Measurements from ENCODE around the gene GUK1. TPM values are rescaled to one million over a fixed set of nuclear protein-coding genes. Genes with fewer than 3 reads are reported as not detected.
"Not testable (repeated sequence)": the region's sequence is repeated elsewhere in the genome, so short reads cannot be mapped to it uniquely, and the experiment has no call there.

GUK1 gene
- total RNA-seq, 2 experiments from 2014 or later = 375 to 376 TPM

- no peaks in the 10 kb centered on the region for H3K9me3 Mint-ChIP-seq
- DNase-seq (peak; percentile 28), ATAC-seq (no peak)
- intact Hi-C loops (cut with micrococcal nuclease) = loop anchor here (1.0 kb wide), 1 partner anchor 56 kb away; no protein-coding TSS in a partner anchor
- H3K27me3 Mint-ChIP-seq = no peaks in the 10 kb centered on the region
- ChIA-PET POLR2A (interaction anchor here (0.8 to 2.0 kb wide), 10 partner anchors 9 to 83 kb away, joined by 3 to 8 read pairs (median 4); partner anchors contain the start of genes ARF1 and IBA57), CTCF (interaction anchor here (3.1 kb wide), 1 partner anchor 21 kb away, joined by 15 read pairs; no protein-coding TSS in a partner anchor)
- H3K4me3 Mint-ChIP-seq = peak overlapping the region; percentile 83
- H3K36me3 Mint-ChIP-seq (ENCODE audit: low read depth) = peaks cover 7% of the 10 kb centered on the region
- peak overlapping the region; percentile 90 for H3K27ac Mint-ChIP-seq
- TF ChIP-seq, protein P1, sequence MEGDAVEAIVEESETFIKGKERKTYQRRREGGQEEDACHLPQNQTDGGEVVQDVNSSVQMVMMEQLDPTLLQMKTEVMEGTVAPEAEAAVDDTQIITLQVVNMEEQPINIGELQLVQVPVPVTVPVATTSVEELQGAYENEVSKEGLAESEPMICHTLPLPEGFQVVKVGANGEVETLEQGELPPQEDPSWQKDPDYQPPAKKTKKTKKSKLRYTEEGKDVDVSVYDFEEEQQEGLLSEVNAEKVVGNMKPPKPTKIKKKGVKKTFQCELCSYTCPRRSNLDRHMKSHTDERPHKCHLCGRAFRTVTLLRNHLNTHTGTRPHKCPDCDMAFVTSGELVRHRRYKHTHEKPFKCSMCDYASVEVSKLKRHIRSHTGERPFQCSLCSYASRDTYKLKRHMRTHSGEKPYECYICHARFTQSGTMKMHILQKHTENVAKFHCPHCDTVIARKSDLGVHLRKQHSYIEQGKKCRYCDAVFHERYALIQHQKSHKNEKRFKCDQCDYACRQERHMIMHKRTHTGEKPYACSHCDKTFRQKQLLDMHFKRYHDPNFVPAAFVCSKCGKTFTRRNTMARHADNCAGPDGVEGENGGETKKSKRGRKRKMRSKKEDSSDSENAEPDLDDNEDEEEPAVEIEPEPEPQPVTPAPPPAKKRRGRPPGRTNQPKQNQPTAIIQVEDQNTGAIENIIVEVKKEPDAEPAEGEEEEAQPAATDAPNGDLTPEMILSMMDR (IDR thresholded peaks at IDR 0.05) = no peak
- H3K4me1 Mint-ChIP-seq (ENCODE audit: low read depth) = peaks cover 28% of the 10 kb centered on the region
These were observed 30.1 kb upstream of the GUK1 start for GRCh38 chr1:228109962-228110488.

GRCh38 chr1:228110556-228110955 lies 29.5 kb upstream of the GUK1 start:
- ATAC-seq (no peak), DNase-seq (no peak)
- Mint-ChIP-seq H3K4me1 (ENCODE audit: low read depth) (peaks cover 28% of the 10 kb centered on the region), H3K27me3 (no peaks in the 10 kb centered on the region), H3K36me3 (ENCODE audit: low read depth) (peaks cover 7% of the 10 kb centered on the region), H3K9me3 (no peaks in the 10 kb centered on the region), H3K27ac (no peak overlapping the region), H3K4me3 (peak overlapping the region; percentile 83)
- ChIA-PET POLR2A (interaction anchor here (1.3 to 2.0 kb wide), 7 partner anchors 8 to 55 kb away, joined by 3 to 8 read pairs (median 5); partner anchors contain the start of genes ARF1 and IBA57), CTCF (interaction anchor here (0.8 to 3.1 kb wide), 2 partner anchors 11 to 20 kb away, joined by 4 to 15 read pairs; no protein-coding TSS in a partner anchor)
- TF ChIP-seq, protein P1 (IDR thresholded peaks at IDR 0.05) = no peak
- intact Hi-C loops (cut with micrococcal nuclease) = no loop called here

DNA sequence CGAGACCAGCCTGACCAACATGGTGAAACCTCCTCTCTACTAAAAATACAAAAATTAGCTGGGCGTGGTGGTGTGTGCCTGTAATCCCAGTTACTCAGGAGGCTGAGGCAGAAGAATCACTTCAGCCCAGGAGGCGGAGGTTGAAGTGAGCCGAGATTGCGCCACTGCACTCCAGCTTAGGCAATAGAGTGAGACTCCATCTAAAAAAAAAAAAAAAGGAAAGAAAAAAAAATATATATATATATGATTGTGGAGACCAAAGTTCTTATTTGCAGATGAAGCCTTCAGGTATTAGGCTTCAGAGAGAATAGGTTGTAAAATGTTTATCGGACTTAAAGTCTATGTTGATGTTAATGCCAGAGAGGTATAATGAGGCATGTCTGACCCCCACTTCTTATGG lies 28.8 kb upstream of the GUK1 start:
- CTCF ChIA-PET = interaction anchor here (0.8 kb wide), 1 partner anchor 10 kb away, joined by 4 read pairs; no protein-coding TSS in a partner anchor
- peaks cover 28% of the 10 kb centered on the region for H3K4me1 Mint-ChIP-seq (ENCODE audit: low read depth)
- DNase-seq; H3K27ac Mint-ChIP-seq; ATAC-seq; H3K9me3 Mint-ChIP-seq; H3K27me3 Mint-ChIP-seq; intact Hi-C loops (cut with micrococcal nuclease); H3K36me3 Mint-ChIP-seq (ENCODE audit: low read depth); H3K4me3 Mint-ChIP-seq: not testable (repeated sequence)
- POLR2A ChIA-PET = interaction anchor here (1.4 kb wide), 1 partner anchor 27 kb away, joined by 3 read pairs; no protein-coding TSS in a partner anchor

DNA sequence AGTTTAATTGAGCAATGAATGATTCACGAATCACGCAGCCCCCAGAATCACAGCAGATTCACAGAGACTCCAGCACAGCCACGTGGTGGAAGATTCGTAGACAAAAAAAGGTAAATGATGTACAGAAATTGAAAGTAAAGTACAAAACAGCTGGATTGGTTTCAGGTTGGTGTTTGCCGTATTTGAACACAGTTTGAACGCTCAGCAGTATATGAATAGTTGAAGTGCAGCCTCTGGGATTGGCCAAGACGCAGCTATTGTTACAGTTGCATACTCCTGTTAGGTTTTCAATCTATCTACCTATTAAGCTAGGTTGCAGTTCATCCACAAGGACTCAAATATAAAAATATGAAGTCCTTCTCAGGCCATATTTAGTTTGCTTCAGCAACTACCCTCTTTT lies 27.9 kb upstream of the GUK1 start:
- DNase-seq (no peak), ATAC-seq (no peak)
- Mint-ChIP-seq H3K27ac (no peak overlapping the region), H3K9me3 (no peaks in the 10 kb centered on the region), H3K36me3 (ENCODE audit: low read depth) (peaks cover 2% of the 10 kb centered on the region), H3K4me1 (ENCODE audit: low read depth) (peaks cover 26% of the 10 kb centered on the region), H3K27me3 (no peaks in the 10 kb centered on the region), H3K4me3 (no peak overlapping the region)
- CTCF ChIA-PET = interaction anchor here (1.4 to 1.9 kb wide), 2 partner anchors 9 to 19 kb away, joined by 9 read pairs; no protein-coding TSS in a partner anchor
- intact Hi-C loops (cut with micrococcal nuclease) = no loop called here
- TF ChIP-seq, protein P1 (IDR thresholded peaks at IDR 0.05) = no peak
- POLR2A ChIA-PET = no interaction called here

DNA sequence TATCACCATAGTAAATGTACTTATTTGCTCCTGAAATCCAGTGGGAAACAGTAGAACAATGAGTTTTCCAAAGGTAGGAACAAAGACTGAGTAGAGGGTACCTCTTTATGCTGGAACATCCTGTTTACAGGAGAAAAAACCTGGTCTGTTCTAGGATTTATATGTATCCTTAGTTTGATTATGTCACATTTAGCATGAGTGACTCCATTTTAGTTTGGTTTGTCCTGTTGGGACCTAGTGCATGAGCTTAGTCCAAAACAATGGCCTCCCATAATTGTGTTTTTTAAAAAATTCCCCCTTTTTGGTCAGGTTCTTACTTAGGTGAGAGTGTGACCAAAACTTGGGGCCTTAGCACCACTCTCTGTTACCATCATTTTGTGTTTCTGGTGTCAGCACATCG lies 27.5 kb upstream of the GUK1 start:
- H3K4me3 Mint-ChIP-seq = no peak overlapping the region
- no peak for DNase-seq
- H3K4me1 Mint-ChIP-seq (ENCODE audit: low read depth) = peaks cover 23% of the 10 kb centered on the region
- CTCF ChIA-PET = interaction anchor here (1.4 to 1.9 kb wide), 2 partner anchors 9 to 18 kb away, joined by 9 read pairs; no protein-coding TSS in a partner anchor
- H3K27ac Mint-ChIP-seq = no peak overlapping the region
- H3K9me3 Mint-ChIP-seq = peaks cover 2% of the 10 kb centered on the region
- H3K36me3 Mint-ChIP-seq (ENCODE audit: low read depth) = no peaks in the 10 kb centered on the region
- TF ChIP-seq, protein P1 (IDR thresholded peaks at IDR 0.05) = no peak
- no peak for ATAC-seq
- no peaks in the 10 kb centered on the region for H3K27me3 Mint-ChIP-seq
- intact Hi-C loops (cut with micrococcal nuclease) = no loop called here
- POLR2A ChIA-PET = no interaction called here
